GF-D8 (cell line): ENCODE measurements around the gene GANC.

Source experiments
- DNase-seq: peaks from one replicate; lab custom pipeline; 2025; lab: John Stamatoyannopoulos, UW

The GANC gene

GRCh38 chr15:42384597-42384996, 111.6 kb downstream of the GANC start:
- DNase-seq: no peak

- DNase-seq: no peak
Observed at GRCh38 chr15:42385206-42385979, 112.4 kb downstream of the GANC start.

GRCh38 chr15:42385980-42386700, 113.1 kb downstream of the GANC start:
- no peak for DNase-seq

- DNase-seq: no peak
Observed at GRCh38 chr15:42387603-42388002, 114.6 kb downstream of the GANC start.

- no peak for DNase-seq
Observed at GRCh38 chr15:42392309-42393024, 119.5 kb downstream of the GANC start.

GRCh38 chr15:42394106-42394505, 121.1 kb downstream of the GANC start:
- DNase-seq: no peak

GRCh38 chr15:42395838-42396237, 122.8 kb downstream of the GANC start:
- DNase-seq: no peak

GRCh38 chr15:42401544-42402454, 128.8 kb downstream of the GANC start:
- DNase-seq: no peak

- no peak for DNase-seq
Observed at GRCh38 chr15:42402455-42403205, 129.6 kb downstream of the GANC start.

- no peak for DNase-seq
Observed at GRCh38 chr15:42403389-42403788, 130.4 kb downstream of the GANC start.

- no peak for DNase-seq
Observed at GRCh38 chr15:42404461-42405235, 131.6 kb downstream of the GANC start.

GRCh38 chr15:42405863-42406482, 133.0 kb downstream of the GANC start:
- no peak for DNase-seq
